K562 (cell line): Measurements from ENCODE around the gene PRSS50. TPM values are rescaled to one million over a fixed set of nuclear protein-coding genes. Genes with fewer than 3 reads are reported as not detected.

Source experiments
- ATAC-seq: fragments of 200-7000 bp; cut with Tn5 transposase; 3 replicates; pipeline ENCODE4 v1.9.1; 2020; ENCODE audit warnings: moderate library complexity
- BruUV-seq: library from RNA; stranded (reverse); fragments of 400-500 nt; replicated peaks from 2 replicates; lab custom pipeline; 2021; lab: Mats Ljungman, UMichigan
- CTCF ChIA-PET: fragments of 300-600 bp; formaldehyde crosslinking; extraction: SDS; loops from one replicate; lab custom pipeline; 2021; ENCODE audit warnings: low intra/inter-chr PET ratio; lab: Yijun Ruan, JAX
- POLR2A ChIA-PET: fragments of 300-600, 350-650 bp; sonication (Branson Sonifier 250); formaldehyde crosslinking; extraction: SDS; loops from one replicate; lab custom pipeline; 2021; ENCODE audit warnings: antibody characterized with exemption, inconsistent platforms; lab: Yijun Ruan, JAX
- DNase-seq, 4 experiments: peaks; one replicate each; pipeline versions ENCODE4 v3.0.0 to v3.0.0-alpha.2; 2011 to 2018; ENCODE audit warnings: low spot score in 3 of 4, mixed read lengths in 3 of 4; ENCODE audit errors: extremely low read depth in 1 of 4
- FAIRE-seq: peaks from 2 replicates; lab custom pipeline; 2011; peaks lifted over from hg19 to GRCh38; lab: Jason Lieb, UNC
- H2AFZ ChIP-seq: 2 replicates; pipeline ENCODE4 v1.6.0; 2011; ENCODE audit warnings: low read depth, low read length, control low read depth, inconsistent platforms
- H3K27ac ChIP-seq: fragments of 200-600 bp; 3 replicates; pipeline ENCODE4 v1.8.0; 2011; ENCODE audit warnings: low read depth, mild to moderate bottlenecking, control low read depth, inconsistent platforms, low read length, moderate library complexity, mixed read lengths; ENCODE audit errors: extremely low read depth
- H3K27me3 ChIP-seq, 2 experiments: fragments of 300-600 bp in 1 of 2; 2 replicates in 1 of 2; 3 replicates in 1 of 2; pipeline versions ENCODE4 v1.6.0 to v1.8.0; 2011; ENCODE audit warnings: inconsistent platforms in 2 of 2, low read length in 2 of 2, mild to moderate bottlenecking in 1 of 2, mixed read lengths in 1 of 2, moderate library complexity in 1 of 2; ENCODE audit not compliant: control insufficient read depth in 2 of 2, insufficient read depth in 2 of 2
- H3K36me3 ChIP-seq: fragments of 300-600 bp; 3 replicates; pipeline ENCODE4 v1.8.0; 2011; ENCODE audit warnings: mild to moderate bottlenecking, low read length, inconsistent platforms; ENCODE audit not compliant: control insufficient read depth, insufficient read depth
- H3K4me1 ChIP-seq, 2 experiments: fragments of 200-600 bp in 1 of 2; replicated peaks in 1 of 2; 2 replicates in 1 of 2; 3 replicates in 1 of 2; pipeline versions ENCODE4 v1.5.1 to v1.8.0; 2011; ENCODE audit warnings: inconsistent platforms in 2 of 2, low read length in 2 of 2, mild to moderate bottlenecking in 1 of 2, mixed read lengths in 1 of 2, moderate library complexity in 1 of 2; ENCODE audit not compliant: control insufficient read depth in 2 of 2, insufficient read depth in 2 of 2
- H3K4me2 ChIP-seq: 2 replicates; pipeline ENCODE4 v1.6.1; 2011; ENCODE audit warnings: low read length, control low read depth, inconsistent platforms, mixed read lengths; ENCODE audit not compliant: insufficient read depth
- H3K4me3 ChIP-seq: fragments of 200-600 bp; sonication (generic), shearing (Covaris generic); 2 replicates; pipeline ENCODE4 v1.5.1; 2016; ENCODE audit warnings: control low read depth, inconsistent platforms
- H3K79me2 ChIP-seq: fragments of 200-600 bp; 3 replicates; pipeline ENCODE4 v1.8.0; 2011; ENCODE audit warnings: low read length, inconsistent platforms; ENCODE audit not compliant: control insufficient read depth, insufficient read depth
- H3K9ac ChIP-seq, 2 experiments: 2 replicates each; pipeline versions ENCODE4 v1.6.0 to v1.6.1; 2011; ENCODE audit warnings: low read depth in 2 of 2, low read length in 2 of 2, control low read depth in 1 of 2, inconsistent platforms in 1 of 2, mild to moderate bottlenecking in 1 of 2, mixed read lengths in 1 of 2; ENCODE audit not compliant: insufficient read depth in 1 of 2
- H3K9me1 ChIP-seq: one replicate; pipeline ENCODE4 v1.6.0; 2011; ENCODE audit warnings: inconsistent platforms, mild to moderate bottlenecking, low read length, moderate library complexity; ENCODE audit not compliant: control insufficient read depth, insufficient read depth
- H3K9me3 ChIP-seq: replicated peaks from 2 replicates; pipeline ENCODE4 v1.5.1; 2011; ENCODE audit warnings: low read depth, low read length, inconsistent platforms; ENCODE audit not compliant: control insufficient read depth, insufficient read depth
- H4K20me1 ChIP-seq: replicated peaks from 2 replicates; pipeline ENCODE4 v1.6.1; 2011; ENCODE audit warnings: low read length, inconsistent platforms, mixed read lengths; ENCODE audit not compliant: control insufficient read depth, insufficient read depth
- CHD2 ChIP-seq: IDR thresholded peaks from 2 replicates; pipeline ENCODE4 v1.6.1; 2011; ENCODE audit warnings: low read depth, low read length
- DACH1 ChIP-seq: fragments of 450-650 bp; IDR thresholded peaks from 2 replicates; pipeline ENCODE4 v1.6.1; 2018; ENCODE audit not compliant: partially characterized antibody
- HDAC8 ChIP-seq: fragments of 450-650 bp; IDR thresholded peaks from 2 replicates; pipeline ENCODE4 v1.6.1; 2016; ENCODE audit warnings: mild to moderate bottlenecking, missing genetic modification characterization, moderate library complexity, missing compliant biosample characterization
- MTA3 ChIP-seq: fragments of 450-650 bp; formaldehyde crosslinking; IDR thresholded peaks from 2 replicates; pipeline ENCODE4 v1.6.1; 2017; ENCODE audit warnings: mild to moderate bottlenecking, borderline replicate concordance
- OTX1 ChIP-seq: fragments of 450-650 bp; formaldehyde crosslinking; IDR thresholded peaks from 2 replicates; pipeline ENCODE4 v1.4.0; 2022; ENCODE audit warnings: mild to moderate bottlenecking
- PRPF4 ChIP-seq: fragments of 200-400 bp; formaldehyde crosslinking; IDR thresholded peaks from one replicate; pipeline ENCODE4 v1.6.1; 2017; ENCODE audit warnings: low read length, low read depth, mild to moderate bottlenecking; ENCODE audit not compliant: insufficient read depth, poor library complexity, severe bottlenecking
- TBP ChIP-seq: optimal IDR thresholded peaks from 2 replicates; pipeline ENCODE3; 2011; ENCODE audit warnings: low read depth, low read length, improper control_type of control experiment
- THAP12 ChIP-seq: fragments of 250-450 bp; sonication (Bioruptor Pico); IDR thresholded peaks from 2 replicates; pipeline ENCODE4 v1.9.0; 2021; ENCODE audit warnings: mild to moderate bottlenecking, inconsistent platforms
- XRCC5 ChIP-seq: fragments of 200-400 bp; formaldehyde crosslinking; IDR thresholded peaks from 2 replicates; pipeline ENCODE4 v1.6.1; 2017; ENCODE audit warnings: low read depth, mild to moderate bottlenecking, low read length
- whole genome bisulfite sequencing: fragments of 100-300 bp; shearing (Covaris generic); methylation state at CpG from one replicate; pipeline ENCODE4 v1.1.6; 2016; ENCODE audit warnings: low coverage, mixed read lengths; ENCODE audit not compliant: insufficient coverage; ENCODE audit errors: missing lambda C conversion rate; 5-methylcytosine and 5-hydroxymethylcytosine counted together
- in situ Hi-C: fragments of 300-500 bp; cut with MboI; formaldehyde crosslinking; loops from 4 replicates; pipeline ENCODE4 v1.15.0; 2018; ENCODE audit warnings: inconsistent platforms, mixed read lengths
- intact Hi-C: fragments of 100-400 bp; cut with micrococcal nuclease; formaldehyde crosslinking; loops from 2 replicates; pipeline ENCODE4 v1.14.2; 2022
- polyA plus RNA-seq, 8 experiments: library from polyadenylated mRNA; depleted of rRNA in 4 of 8; stranded (reverse) in 5 of 8; unstranded in 3 of 8; fragments of >200 nt; fragmentation: Nextera tagmentation in 2 of 8; fragmentation: Illumina TruSeq in 1 of 8; extraction: Ambion mirVana in 2 of 8; extraction: Trizol in 1 of 8; gene quantifications; 2 replicates each; pipeline versions ENCODE4 v1.2.1 to v1.2.3, GENCODE V29; 2011 to 2014; ENCODE audit warnings: inconsistent platforms in 1 of 8, missing spikeins in 1 of 8
- total RNA-seq, 7 experiments: library from RNA; depleted of rRNA in 6 of 7; stranded (reverse); fragments of >200 nt in 6 of 7; fragmentation: Illumina TruSeq in 2 of 7; extraction: Trizol in 2 of 7; gene quantifications; 2 replicates each; pipeline versions ENCODE4 v1.2.1 to v1.2.3, GENCODE V29; 2011 to 2021; ENCODE audit warnings: low replicate concordance in 1 of 7
- TF ChIP-seq, protein P1 (sequence below): fragments of 250-450 bp; sonication (Bioruptor Pico); IDR thresholded peaks from 2 replicates; pipeline ENCODE4 v1.4.0; 2020

PRSS50 gene
- total and polyA plus RNA-seq, 9 of the 15 experiments (the other 6 are each of a cell fraction or from before 2014, with no cell fraction given) = 0.01 TPM; not detected in 8

GRCh38 chr3:46716461-46717441 is 918 bp downstream of the PRSS50 start (continued):
- no peak for TF ChIP-seq TBP

DNA sequence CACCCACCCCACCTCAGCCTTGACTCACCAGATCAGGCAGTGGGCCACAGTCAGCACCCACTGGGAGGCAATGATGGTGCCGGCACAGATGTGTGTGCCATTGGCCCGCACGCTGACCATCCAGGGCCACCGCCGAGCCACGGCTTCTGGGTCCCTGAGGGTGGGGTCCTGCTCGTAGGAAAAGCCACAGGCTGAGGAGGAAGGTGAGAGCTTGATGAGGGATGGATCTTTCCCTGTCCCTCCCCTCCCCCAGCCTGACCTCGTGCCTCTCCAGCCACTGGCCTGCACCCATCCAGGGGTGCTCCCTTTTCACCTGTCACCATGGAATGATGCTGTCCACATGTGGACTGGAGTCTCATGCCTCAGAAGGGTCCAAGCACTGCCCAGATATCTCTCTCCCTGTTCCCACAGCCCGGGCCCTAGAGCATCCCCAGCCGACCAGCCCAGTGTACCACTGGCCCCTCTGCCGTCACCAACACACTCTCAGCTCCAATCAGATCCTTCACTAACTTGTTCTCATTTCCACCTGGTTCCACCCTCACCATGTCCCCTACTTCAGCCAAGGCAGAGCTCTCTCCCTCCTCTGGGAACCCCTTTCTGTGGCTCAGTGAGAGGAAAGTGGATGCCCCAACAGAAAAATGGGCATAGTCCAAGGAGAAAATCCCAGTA is 2.0 kb downstream of the PRSS50 start:
- Histone ChIP-seq H3K4me2 (no peak overlapping the region), H3K27me3 (peaks cover 17 to 69% of the 10 kb centered on the region in 2 experiments), H3K4me1 (peaks cover 0 to 10% of the 10 kb centered on the region in 2 experiments; a peak in 1 of 5 replicates), H4K20me1 (peaks cover 8% of the 10 kb centered on the region), H3K36me3 (no peaks in the 10 kb centered on the region), H3K9me3 (no peaks in the 10 kb centered on the region), H3K9me1 (no peaks in the 10 kb centered on the region), H3K79me2 (no peaks in the 10 kb centered on the region), H3K27ac (no peak overlapping the region), H2AFZ (no peak overlapping the region), H3K4me3 (no peak overlapping the region), H3K9ac (no peak overlapping the region)
- in situ Hi-C loops = loop anchor here (5.0 to 10.0 kb wide), 2 partner anchors 182 to 639 kb away; no protein-coding TSS in a partner anchor
- intact Hi-C loops = no loop called here
- ChIA-PET CTCF (no interaction called here), POLR2A (interaction anchor here (0.6 to 1.8 kb wide), 8 partner anchors 9 to 238 kb away, joined by 3 to 5 read pairs (median 4); no protein-coding TSS in a partner anchor)
- BruUV-seq = no TSS peak
- WGBS = under 1% methylated on average over 11 of the region's 11 CpGs
- DNase-seq (no peak), FAIRE-seq (no peak), ATAC-seq (no peak)
- TF ChIP-seq THAP12 (no peak), XRCC5 (no peak), DACH1 (no peak), OTX1 (CRISPR knock-in tag) (no peak), MTA3 (no peak), HDAC8 (no peak), PRPF4 (no peak), CHD2 (no peak)
- TF ChIP-seq, protein P1, sequence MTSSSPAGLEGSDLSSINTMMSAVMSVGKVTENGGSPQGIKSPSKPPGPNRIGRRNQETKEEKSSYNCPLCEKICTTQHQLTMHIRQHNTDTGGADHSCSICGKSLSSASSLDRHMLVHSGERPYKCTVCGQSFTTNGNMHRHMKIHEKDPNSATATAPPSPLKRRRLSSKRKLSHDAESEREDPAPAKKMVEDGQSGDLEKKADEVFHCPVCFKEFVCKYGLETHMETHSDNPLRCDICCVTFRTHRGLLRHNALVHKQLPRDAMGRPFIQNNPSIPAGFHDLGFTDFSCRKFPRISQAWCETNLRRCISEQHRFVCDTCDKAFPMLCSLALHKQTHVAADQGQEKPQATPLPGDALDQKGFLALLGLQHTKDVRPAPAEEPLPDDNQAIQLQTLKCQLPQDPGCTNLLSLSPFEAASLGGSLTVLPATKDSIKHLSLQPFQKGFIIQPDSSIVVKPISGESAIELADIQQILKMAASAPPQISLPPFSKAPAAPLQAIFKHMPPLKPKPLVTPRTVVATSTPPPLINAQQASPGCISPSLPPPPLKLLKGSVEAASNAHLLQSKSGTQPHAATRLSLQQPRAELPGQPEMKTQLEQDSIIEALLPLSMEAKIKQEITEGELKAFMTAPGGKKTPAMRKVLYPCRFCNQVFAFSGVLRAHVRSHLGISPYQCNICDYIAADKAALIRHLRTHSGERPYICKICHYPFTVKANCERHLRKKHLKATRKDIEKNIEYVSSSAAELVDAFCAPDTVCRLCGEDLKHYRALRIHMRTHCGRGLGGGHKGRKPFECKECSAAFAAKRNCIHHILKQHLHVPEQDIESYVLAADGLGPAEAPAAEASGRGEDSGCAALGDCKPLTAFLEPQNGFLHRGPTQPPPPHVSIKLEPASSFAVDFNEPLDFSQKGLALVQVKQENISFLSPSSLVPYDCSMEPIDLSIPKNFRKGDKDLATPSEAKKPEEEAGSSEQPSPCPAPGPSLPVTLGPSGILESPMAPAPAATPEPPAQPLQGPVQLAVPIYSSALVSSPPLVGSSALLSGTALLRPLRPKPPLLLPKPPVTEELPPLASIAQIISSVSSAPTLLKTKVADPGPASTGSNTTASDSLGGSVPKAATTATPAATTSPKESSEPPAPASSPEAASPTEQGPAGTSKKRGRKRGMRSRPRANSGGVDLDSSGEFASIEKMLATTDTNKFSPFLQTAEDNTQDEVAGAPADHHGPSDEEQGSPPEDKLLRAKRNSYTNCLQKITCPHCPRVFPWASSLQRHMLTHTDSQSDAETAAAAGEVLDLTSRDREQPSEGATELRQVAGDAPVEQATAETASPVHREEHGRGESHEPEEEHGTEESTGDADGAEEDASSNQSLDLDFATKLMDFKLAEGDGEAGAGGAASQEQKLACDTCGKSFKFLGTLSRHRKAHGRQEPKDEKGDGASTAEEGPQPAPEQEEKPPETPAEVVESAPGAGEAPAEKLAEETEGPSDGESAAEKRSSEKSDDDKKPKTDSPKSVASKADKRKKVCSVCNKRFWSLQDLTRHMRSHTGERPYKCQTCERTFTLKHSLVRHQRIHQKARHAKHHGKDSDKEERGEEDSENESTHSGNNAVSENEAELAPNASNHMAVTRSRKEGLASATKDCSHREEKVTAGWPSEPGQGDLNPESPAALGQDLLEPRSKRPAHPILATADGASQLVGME = no peak
